Daoy (cell line): ENCODE results near the gene CES3. TPM values are rescaled to one million over a fixed set of nuclear protein-coding genes. Genes with fewer than 3 reads are reported as not detected.
"Not testable (repeated sequence)": the region's sequence is repeated elsewhere in the genome, so short reads cannot be mapped to it uniquely, and the experiment has no call there.

Source experiments
- DNase-seq: peaks from one replicate; pipeline ENCODE4 v3.0.0-alpha.2; 2015; ENCODE audit warnings: low read depth
- total RNA-seq: library from RNA; depleted of rRNA; stranded (reverse); fragments of >200 nt; shearing (Covaris generic); gene quantifications from 2 replicates; pipeline ENCODE4 v1.2.3, GENCODE V29; 2014

CES3 gene
- total RNA-seq, 1 experiment from 2014 or later: 0.29 TPM

DNA sequence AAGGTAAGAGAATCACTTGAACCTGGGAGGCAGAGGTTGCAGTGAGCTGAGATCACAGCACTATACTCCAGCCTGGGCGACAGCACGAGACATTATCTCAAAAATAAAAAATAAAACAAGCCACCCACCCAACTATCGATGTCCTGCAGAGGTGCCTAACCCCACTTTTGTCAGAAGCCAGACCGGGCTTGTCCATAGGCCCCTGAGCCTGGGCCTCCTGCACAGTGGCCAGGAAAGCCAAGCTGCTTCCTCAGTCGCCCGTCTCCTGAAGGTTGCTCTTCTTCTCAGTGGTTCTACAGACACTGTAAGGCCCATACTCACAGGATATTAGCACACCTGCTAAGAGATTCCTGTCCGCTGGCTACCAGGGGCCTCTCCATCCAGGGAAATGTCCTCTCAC lies 14.5 kb upstream of the CES3 start:
- no peak for DNase-seq

- DNase-seq: no peak
These were observed 14.1 kb upstream of the CES3 start for GRCh38 chr16:66946974-66947301.

DNA sequence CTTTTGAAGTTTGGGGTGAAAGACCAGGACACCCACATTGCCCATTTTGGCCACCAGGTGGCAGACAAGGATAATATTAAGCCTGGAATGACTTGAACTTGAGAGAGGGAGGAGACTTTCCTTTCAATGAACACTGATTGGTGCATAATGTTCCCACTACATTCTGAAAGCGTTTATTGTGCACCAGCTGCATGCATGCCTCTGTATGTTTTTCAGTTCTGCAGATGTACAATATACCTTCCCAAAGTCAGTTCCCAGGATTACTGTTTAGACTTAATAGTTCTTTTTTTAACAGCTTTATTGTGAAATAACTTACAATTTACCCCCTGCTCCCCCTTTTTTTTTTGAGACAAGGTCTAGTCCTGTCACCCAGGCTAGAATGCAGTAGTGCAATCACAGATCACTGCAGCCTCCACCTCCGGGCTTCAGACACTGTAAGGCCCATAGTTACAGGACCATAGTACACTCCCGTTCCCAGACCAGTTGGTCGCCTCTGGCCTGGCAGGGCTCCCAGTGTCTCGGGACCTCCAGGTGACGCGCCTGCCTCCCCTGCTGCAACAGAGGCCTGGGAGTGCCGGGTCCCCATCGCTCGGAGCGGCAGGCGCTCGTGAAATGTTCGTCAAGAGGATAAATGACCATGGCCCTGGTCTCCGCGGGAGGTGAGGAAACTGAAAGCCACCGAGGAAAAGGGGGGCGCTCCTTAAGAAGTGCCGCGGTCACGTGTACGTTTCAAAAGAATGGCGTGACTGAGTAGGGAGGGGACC lies 13.6 kb upstream of the CES3 start:
- DNase-seq: peak; percentile 76

- no peak for DNase-seq
These were observed 12.8 kb upstream of the CES3 start for GRCh38 chr16:66948134-66948836.

DNA sequence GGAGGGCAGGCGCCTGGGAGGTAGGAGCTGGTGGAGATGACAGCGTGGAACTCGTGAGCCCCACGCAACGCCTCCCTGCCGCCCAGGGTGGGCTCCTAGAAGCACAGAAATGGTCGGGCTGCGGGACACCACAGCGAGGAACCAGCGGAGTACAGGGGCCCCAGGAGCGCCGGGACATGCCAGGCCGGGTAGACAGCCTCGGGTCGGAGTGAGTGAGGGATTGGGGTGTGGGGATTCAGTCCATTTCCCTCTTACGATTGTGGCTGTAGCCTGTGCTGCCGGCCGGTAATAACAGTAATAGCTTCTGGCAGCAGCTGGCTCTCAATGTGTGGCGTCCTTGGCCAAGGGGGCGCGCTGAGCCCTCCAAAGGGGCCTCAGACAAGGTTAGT lies 12.2 kb upstream of the CES3 start:
- DNase-seq: no peak

GRCh38 chr16:66949472-66949871 lies 11.6 kb upstream of the CES3 start:
- DNase-seq: no peak

- DNase-seq: no peak
These were observed 10.6 kb upstream of the CES3 start for GRCh38 chr16:66950437-66950836.

GRCh38 chr16:66950971-66951790 lies 9.9 kb upstream of the CES3 start:
- DNase-seq: no peak

DNA sequence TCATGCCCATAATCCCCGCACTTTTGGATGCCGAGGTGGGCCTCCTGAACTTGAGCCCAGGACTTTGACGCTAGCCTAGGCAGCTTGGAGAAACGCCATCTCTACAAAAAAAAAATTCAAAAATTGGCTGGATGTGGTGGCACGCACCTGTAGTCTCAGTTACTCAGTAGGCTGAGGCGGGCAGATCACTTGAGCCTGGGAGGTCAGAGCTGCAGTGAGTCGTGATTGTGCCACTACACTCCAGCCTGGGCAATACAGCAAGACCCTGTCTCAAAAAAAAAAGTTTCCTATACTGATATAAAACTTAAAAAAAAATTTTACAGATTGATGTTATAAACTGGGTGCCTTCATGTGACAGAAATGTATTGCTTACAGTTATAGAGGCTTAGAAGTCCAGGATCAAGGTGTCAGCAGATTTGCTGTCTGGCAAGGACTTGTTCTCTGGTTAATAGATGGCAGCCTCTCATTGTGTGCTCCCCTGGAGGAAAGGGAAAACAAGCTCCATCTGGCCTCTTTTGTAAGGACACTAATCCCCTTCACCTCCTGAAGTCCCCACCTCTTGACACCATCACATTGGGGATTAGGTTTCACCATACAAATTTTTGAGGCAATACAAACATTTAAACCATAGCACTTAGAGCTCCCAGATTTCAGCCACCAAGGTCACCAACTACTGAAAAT lies 8.5 kb upstream of the CES3 start:
- no peak for DNase-seq

GRCh38 chr16:66953462-66954096 lies 7.5 kb upstream of the CES3 start:
- no peak for DNase-seq

DNA sequence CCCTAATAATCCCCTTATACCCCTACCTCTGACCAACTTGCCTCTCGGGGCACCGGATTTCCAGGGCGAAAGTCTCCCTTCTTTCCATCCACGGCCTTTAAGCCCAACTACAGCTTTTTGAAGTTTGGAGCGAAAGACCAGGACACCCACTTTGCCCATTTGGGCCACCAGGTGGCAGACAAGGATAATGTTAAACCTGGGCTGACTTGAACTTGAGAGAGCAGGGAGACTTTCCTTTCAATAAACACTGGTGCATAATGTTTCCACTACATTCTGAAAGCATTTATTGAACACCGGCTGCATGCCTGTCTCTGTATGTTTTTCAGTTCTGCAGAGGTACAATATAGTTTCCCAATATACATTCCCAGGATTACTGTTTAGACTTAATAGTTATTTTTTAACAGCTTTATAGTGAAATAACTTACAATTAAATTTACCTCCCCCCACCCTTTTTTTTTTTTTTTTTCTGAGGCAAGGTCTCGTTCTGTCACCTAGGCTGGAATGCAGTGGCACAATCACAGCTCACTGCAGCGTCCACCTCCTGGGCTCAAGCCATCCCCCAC lies 6.9 kb upstream of the CES3 start:
- DNase-seq: peak; percentile 68

- not testable (repeated sequence) for DNase-seq
These were observed 5.5 kb upstream of the CES3 start for GRCh38 chr16:66955363-66956153.

DNA sequence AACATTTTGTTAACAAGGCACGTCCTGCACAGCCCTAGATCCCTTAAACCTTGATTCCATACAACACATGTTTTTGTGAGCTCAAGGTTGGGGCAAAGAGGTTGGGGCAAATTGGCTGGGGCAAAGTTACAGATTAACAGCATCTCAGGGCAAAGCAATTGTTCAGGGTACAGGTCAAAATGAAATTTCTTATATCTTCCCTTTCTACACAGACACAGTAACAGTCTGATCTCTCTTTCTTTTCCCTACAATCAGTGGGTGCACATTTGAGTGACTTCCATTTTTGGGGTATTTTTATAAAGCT lies 5.0 kb upstream of the CES3 start:
- not testable (repeated sequence) for DNase-seq

DNA sequence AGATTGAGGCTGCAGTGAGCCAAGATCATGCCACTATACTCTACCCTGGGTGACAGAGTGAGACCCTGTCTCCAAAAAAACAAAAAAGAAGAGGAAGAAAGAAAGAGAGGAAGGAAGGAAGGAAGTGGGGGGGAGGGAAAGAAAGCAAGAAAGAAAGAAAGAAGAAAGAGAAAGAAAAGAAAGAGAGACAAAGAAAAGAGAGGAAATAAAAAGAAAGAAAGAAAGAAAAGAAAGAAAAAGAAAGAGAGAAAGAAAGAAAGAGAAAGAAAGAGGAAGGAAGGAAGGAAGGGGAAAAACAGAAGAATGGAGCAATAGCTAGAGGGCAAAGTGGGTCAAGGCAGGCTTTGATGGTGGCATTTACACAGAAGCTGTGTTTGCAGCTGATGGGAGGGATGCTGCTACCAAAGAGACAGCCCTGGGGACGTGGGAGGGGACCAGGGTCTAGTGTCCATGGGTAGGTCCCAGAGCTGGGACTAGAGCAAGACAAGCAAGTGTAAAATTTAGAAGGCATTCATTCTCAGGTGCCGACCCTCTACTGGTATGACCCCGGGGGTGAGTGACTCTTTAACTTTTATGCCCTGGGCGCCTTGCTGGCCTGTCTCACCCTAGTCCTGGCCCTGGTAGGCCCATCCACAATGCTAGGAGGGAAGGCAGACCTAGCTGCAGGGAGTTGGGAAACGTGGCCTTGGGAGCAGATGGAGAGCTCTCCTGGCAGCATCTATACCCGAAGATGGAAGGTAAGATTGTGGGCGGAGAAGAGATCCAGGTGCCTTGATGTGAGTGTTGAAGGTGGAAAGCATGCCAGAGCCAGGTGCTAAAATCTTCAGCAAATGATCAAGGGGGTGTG lies 2.0 kb upstream of the CES3 start:
- DNase-seq: no peak

GRCh38 chr16:66959704-66960161 lies 1.3 kb upstream of the CES3 start:
- no peak for DNase-seq

- DNase-seq: no peak
These were observed 796 bp upstream of the CES3 start for GRCh38 chr16:66960270-66960669.

DNA sequence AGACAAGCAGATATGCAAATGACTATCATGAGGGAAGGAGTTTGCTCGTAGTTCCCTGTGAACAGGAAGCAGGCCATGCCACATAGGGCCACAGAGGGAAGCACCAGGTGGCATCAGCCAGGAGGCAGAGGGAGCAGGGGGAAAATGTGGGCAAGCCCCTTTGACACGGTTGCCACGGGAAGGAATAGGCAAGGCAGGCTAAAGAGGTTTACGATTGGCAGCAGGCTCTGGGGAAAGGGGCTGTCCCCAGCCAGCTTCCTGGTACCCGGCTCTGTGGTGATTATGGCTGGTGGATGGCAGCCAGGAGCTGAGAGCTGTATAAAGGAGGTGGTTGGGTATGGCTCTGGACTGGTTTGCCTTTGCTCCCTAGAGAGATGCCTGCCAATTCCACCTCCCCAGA lies 848 bp downstream of the CES3 start:
- no peak for DNase-seq

DNA sequence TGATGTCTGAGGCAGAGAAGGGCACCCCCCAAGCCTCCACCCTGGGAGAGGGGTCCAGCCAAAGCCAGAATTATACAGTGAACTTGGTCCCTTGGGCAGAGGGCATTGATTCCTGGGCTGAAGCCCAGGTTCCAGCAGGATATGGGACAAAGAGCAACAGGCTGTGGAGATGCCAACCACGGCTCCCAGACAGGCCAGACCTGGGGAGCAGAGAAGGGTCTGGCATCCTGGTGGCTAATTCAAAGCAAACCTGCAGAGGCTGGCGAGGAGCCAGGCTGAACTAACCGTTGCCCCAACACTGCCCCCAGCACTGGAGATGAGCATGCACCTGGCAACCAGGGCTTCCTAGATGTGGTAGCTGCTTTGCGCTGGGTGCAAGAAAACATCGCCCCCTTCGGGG lies 3.0 kb downstream of the CES3 start:
- DNase-seq: no peak

- DNase-seq: no peak
These were observed 7.8 kb downstream of the CES3 start for GRCh38 chr16:66968847-66969246.
